GM21723 (cell line): ENCODE measurements around the gene SMYD1.

Experiments
- ATAC-seq: cut with Tn5 transposase; IDR thresholded peaks from one replicate; pipeline ENCODE4 v1.9.1; 2021; ENCODE audit warnings: mild to moderate bottlenecking, moderate library complexity; ENCODE audit not compliant: unreplicated experiment

The SMYD1 gene

GRCh38 chr2:88121678-88122077 is 54.1 kb downstream of the SMYD1 start:
- ATAC-seq = no peak

- no peak for ATAC-seq
Measured at GRCh38 chr2:88122141-88122884, 54.7 kb downstream of the SMYD1 start.

- ATAC-seq = no peak
Measured at GRCh38 chr2:88123164-88123974, 55.7 kb downstream of the SMYD1 start.

- no peak for ATAC-seq
Measured at GRCh38 chr2:88123975-88124917, 56.6 kb downstream of the SMYD1 start.

GRCh38 chr2:88125344-88125923 is 57.8 kb downstream of the SMYD1 start:
- no peak for ATAC-seq

GRCh38 chr2:88125924-88126771 is 58.5 kb downstream of the SMYD1 start:
- no peak for ATAC-seq

- no peak for ATAC-seq
Measured at GRCh38 chr2:88126772-88127637, 59.4 kb downstream of the SMYD1 start.

- no peak for ATAC-seq
Measured at GRCh38 chr2:88127638-88127887, 59.9 kb downstream of the SMYD1 start.

- ATAC-seq = no peak
Measured at GRCh38 chr2:88127888-88128653, 60.4 kb downstream of the SMYD1 start, which contains the start of gene FABP1. Gene FABP1 (minus strand): TSS chr2:88128062. CDS start chr2:88128017, 45 bp downstream.

- ATAC-seq = no peak
Measured at GRCh38 chr2:88128654-88129312, 61.2 kb downstream of the SMYD1 start.

- no peak for ATAC-seq
Measured at GRCh38 chr2:88129313-88129959, 61.8 kb downstream of the SMYD1 start.

- ATAC-seq = no peak
Measured at GRCh38 chr2:88131201-88131998, 63.8 kb downstream of the SMYD1 start.

GRCh38 chr2:88131999-88132368 is 64.4 kb downstream of the SMYD1 start:
- no peak for ATAC-seq

- ATAC-seq = no peak
Measured at GRCh38 chr2:88133875-88134274, 66.2 kb downstream of the SMYD1 start.

GRCh38 chr2:88136817-88137216 is 69.2 kb downstream of the SMYD1 start:
- no peak for ATAC-seq

GRCh38 chr2:88137833-88138232 is 70.2 kb downstream of the SMYD1 start:
- ATAC-seq = no peak
